A549 (cell line): Measurements from ENCODE around the gene EYA3. TPM values are rescaled to one million over a fixed set of nuclear protein-coding genes. Genes with fewer than 3 reads are reported as not detected.

Source experiments
- ATAC-seq, 2 experiments: fragments of 200-7000 bp in 1 of 2; fragments of >200 bp in 1 of 2; cut with Nextera tagmentation in 1 of 2; cut with Tn5 transposase in 1 of 2; 3 replicates each; pipeline versions ENCODE4 v1.8.0 to v1.9.1; 2018 to 2020; ENCODE audit warnings: mild to moderate bottlenecking in 1 of 2, moderate library complexity in 1 of 2
- CTCF ChIA-PET: fragments of 300-600 bp; sonication (Branson Sonifier 250); formaldehyde crosslinking; extraction: SDS; loops from one replicate; lab custom pipeline; 2021; ENCODE audit warnings: antibody characterized with exemption, inconsistent platforms; lab: Yijun Ruan, JAX
- POLR2A ChIA-PET: fragments of 350-600 bp; formaldehyde crosslinking; extraction: SDS; loops from one replicate; lab custom pipeline; 2021; ENCODE audit warnings: antibody characterized with exemption, inconsistent platforms; lab: Yijun Ruan, JAX
- DNase-seq, 2 experiments: peaks; one replicate each; pipeline versions ENCODE4 v3.0.0 to v3.0.0-alpha.2; 2011 to 2016; ENCODE audit warnings: low read depth in 1 of 2, low spot score in 1 of 2
- FAIRE-seq: peaks from 2 replicates; lab custom pipeline; 2011; peaks lifted over from hg19 to GRCh38; lab: Jason Lieb, UNC
- H3K27ac ChIP-seq, 2 experiments: fragments of >200 bp; sonication (Bioruptor Twin); formaldehyde crosslinking; 3 replicates each; pipeline ENCODE4 v1.5.1; 2016 to 2017
- H3K4me1 ChIP-seq: fragments of >200 bp; sonication (Bioruptor Twin); formaldehyde crosslinking; 3 replicates; pipeline ENCODE4 v1.6.1; 2016
- H3K4me2 ChIP-seq: fragments of >200 bp; sonication (Bioruptor Twin); formaldehyde crosslinking; 3 replicates; pipeline ENCODE4 v1.6.1; 2016
- H3K4me3 ChIP-seq: fragments of >200 bp; sonication (Bioruptor Twin); formaldehyde crosslinking; 3 replicates; pipeline ENCODE4 v1.5.1; 2016
- H3K9me3 ChIP-seq: fragments of >200 bp; sonication (Bioruptor Twin); formaldehyde crosslinking; 3 replicates; pipeline ENCODE4 v1.6.1; 2016
- ATOH8 ChIP-seq: fragments of 250-450 bp; sonication (Bioruptor Pico); IDR thresholded peaks from 2 replicates; pipeline ENCODE4 v1.5.0; 2020; ENCODE audit warnings: low read depth, mild to moderate bottlenecking, moderate library complexity
- BCL3 ChIP-seq: fragments of >200 bp; sonication (Bioruptor Twin); formaldehyde crosslinking; IDR thresholded peaks from 3 replicates; pipeline ENCODE4 v1.6.1; 2016
- E2F6 ChIP-seq: IDR thresholded peaks from 2 replicates; pipeline ENCODE4 v1.6.1; 2012; ENCODE audit warnings: low read depth, borderline replicate concordance
- EHMT2 ChIP-seq: fragments of 200-600 bp; sonication (generic); IDR thresholded peaks from 2 replicates; pipeline ENCODE4 v1.6.1; 2016; ENCODE audit warnings: antibody characterized with exemption, low read depth, mild to moderate bottlenecking, moderate library complexity
- ESRRA ChIP-seq: fragments of 150-350 bp; IDR thresholded peaks from 2 replicates; pipeline ENCODE4 v1.6.1; 2014; ENCODE audit warnings: mild to moderate bottlenecking, low read length, borderline replicate concordance
- HEYL ChIP-seq: fragments of 250-450 bp; sonication (Bioruptor Pico); IDR thresholded peaks from 2 replicates; pipeline ENCODE4 v1.8.0; 2021; ENCODE audit warnings: mild to moderate bottlenecking, moderate library complexity
- HOXB13 ChIP-seq: fragments of 250-450 bp; sonication (Bioruptor Pico); IDR thresholded peaks from 2 replicates; pipeline ENCODE4 v1.5.0; 2020; ENCODE audit warnings: low read depth, mild to moderate bottlenecking, moderate library complexity
- JUN ChIP-seq, 2 experiments: fragments of >200 bp; sonication (Bioruptor Twin); formaldehyde crosslinking; IDR thresholded peaks; 2 replicates in 1 of 2; 3 replicates in 1 of 2; pipeline ENCODE4 v1.6.1; 2016 to 2017
- KDM1A ChIP-seq: fragments of 200-600 bp; sonication (generic); IDR thresholded peaks from 2 replicates; pipeline ENCODE4 v1.6.1; 2016; ENCODE audit warnings: low read depth, mild to moderate bottlenecking
- KDM5A ChIP-seq: fragments of 200-600 bp; sonication (generic); IDR thresholded peaks from 2 replicates; pipeline ENCODE4 v1.6.1; 2016; ENCODE audit warnings: antibody characterized with exemption, mild to moderate bottlenecking
- MAFK ChIP-seq: fragments of 450-650 bp; IDR thresholded peaks from 2 replicates; pipeline ENCODE4 v1.6.1; 2014; ENCODE audit not compliant: partially characterized antibody
- NFE2L2 ChIP-seq: fragments of 150-350 bp; conservative IDR thresholded peaks from 2 replicates; pipeline ENCODE4 v1.6.1; 2014; ENCODE audit warnings: low read length
- POLR2AphosphoS2 ChIP-seq: conservative IDR thresholded peaks from 2 replicates; pipeline ENCODE4 v1.6.1; 2012; ENCODE audit warnings: low read length, improper control_type of control experiment, inconsistent platforms
- RAD21 ChIP-seq, 2 experiments: fragments of >200 bp in 1 of 2; sonication (Bioruptor Twin) in 1 of 2; formaldehyde crosslinking in 1 of 2; IDR thresholded peaks in 1 of 2; conservative IDR thresholded peaks in 1 of 2; 2 replicates in 1 of 2; 3 replicates in 1 of 2; pipeline ENCODE4 v1.6.1; 2012 to 2018; ENCODE audit warnings: inconsistent platforms in 1 of 2
- RARB ChIP-seq: fragments of 250-450 bp; sonication (Bioruptor Pico); IDR thresholded peaks from 2 replicates; pipeline ENCODE4 v1.8.0; 2021; ENCODE audit warnings: mild to moderate bottlenecking, moderate library complexity
- SREBF2 ChIP-seq: fragments of 450-650 bp; IDR thresholded peaks from 2 replicates; pipeline ENCODE4 v1.6.1; 2014; ENCODE audit warnings: mild to moderate bottlenecking, moderate library complexity
- USF2 ChIP-seq: fragments of 450-650 bp; IDR thresholded peaks from 2 replicates; pipeline ENCODE4 v1.6.1; 2014; ENCODE audit warnings: antibody characterized with exemption
- WGBS: methylation state at CpG from one replicate; pipeline ENCODE4 v1.1.6; 2017; ENCODE audit errors: missing lambda C conversion rate; 5-methylcytosine and 5-hydroxymethylcytosine counted together
- polyA plus RNA-seq, 4 experiments: library from polyadenylated mRNA; depleted of rRNA in 3 of 4; stranded (reverse); fragments of >200 nt; fragmentation: RNase III in 1 of 4; extraction: RNeasy Plus Mini Kit Qiagen cat#74134 plus additional on column Dnase treatment in 1 of 4; gene quantifications; 2 replicates in 3 of 4; 3 replicates in 1 of 4; pipeline ENCODE4 v1.2.3, GENCODE V29; 2011 to 2017

The EYA3 gene
- polyA plus RNA-seq, 2 of the 4 experiments (the other 2 are of a cell fraction) = 5.7 to 9.3 TPM

GRCh38 chr1:28112388-28113241 lies 24.2 kb upstream of the EYA3 start:
- POLR2A ChIA-PET = no interaction called here
- DNase-seq = peak in 1 of 2 experiments; percentile 57
- peaks cover 11% of the 10 kb centered on the region; the same call in 1 of the 3 replicates for H3K4me1 ChIP-seq
- peak in 1 of 2 experiments; percentile 33; a peak in 2 of 5 replicates for TF ChIP-seq RAD21 (conservative IDR thresholded peaks at IDR 0.05 in 1 of 2, IDR thresholded peaks at IDR 0.05 in 1 of 2)
- TF ChIP-seq E2F6 = no peak
- no peak for TF ChIP-seq RARB (CRISPR knock-in tag)
- no peak for TF ChIP-seq MAFK
- no peak for TF ChIP-seq POLR2AphosphoS2
- no peak for TF ChIP-seq ESRRA
- no peak for TF ChIP-seq SREBF2
- TF ChIP-seq KDM1A = no peak
- TF ChIP-seq, all 56 proteins: peak for 1
- no peak for FAIRE-seq
- WGBS = 48% methylated on average over 5 of the region's 5 CpGs
- H3K4me2 ChIP-seq = peak overlapping the region; percentile 28; the same call in 2 of the 3 replicates
- ATAC-seq = peak; percentile 47 to 79; a peak in 4 of 6 replicates
- peak overlapping the region in 1 of 2 experiments; percentile 45; a peak in 3 of 6 replicates for H3K27ac ChIP-seq
- CTCF ChIA-PET = interaction anchor here (0.9 to 2.1 kb wide), 7 partner anchors 10 to 96 kb away, joined by 3 to 14 read pairs (median 4); no protein-coding TSS in a partner anchor
- H3K9me3 ChIP-seq = no peaks in the 10 kb centered on the region
- no peak overlapping the region for H3K4me3 ChIP-seq

GRCh38 chr1:28111157-28111556 lies 22.7 kb upstream of the EYA3 start:
- ChIA-PET POLR2A (no interaction called here), CTCF (interaction anchor here (1.3 to 2.1 kb wide), 2 partner anchors 20 to 21 kb away, joined by 3 to 7 read pairs; no protein-coding TSS in a partner anchor)
- no peak for ATAC-seq
- no peak for FAIRE-seq
- WGBS = 96% methylated on average over 2 of the region's 2 CpGs
- Histone ChIP-seq H3K4me3 (no peak overlapping the region), H3K4me1 (peaks cover 11% of the 10 kb centered on the region; the same call in 1 of the 3 replicates), H3K4me2 (no peak overlapping the region), H3K27ac (peak overlapping the region in 1 of 2 experiments; percentile 39; a peak in 2 of 6 replicates)
- TF ChIP-seq NFE2L2 (no peak), HEYL (no peak), ESRRA (no peak), JUN (IDR thresholded peaks at IDR 0.05) (no peak), USF2 (no peak), SREBF2 (no peak), MAFK (no peak), HOXB13 (CRISPR knock-in tag) (no peak), KDM5A (no peak), BCL3 (no peak), EHMT2 (no peak), ATOH8 (CRISPR knock-in tag) (no peak)
- TF ChIP-seq, all 56 proteins: peak for 0
- H3K9me3 ChIP-seq = no peaks in the 10 kb centered on the region
- no peak for DNase-seq
